Measurements from ENCODE around the gene COX8A. TPM values are rescaled to one million over a fixed set of nuclear protein-coding genes. Genes with fewer than 3 reads are reported as not detected.

The COX8A gene
- total RNA-seq, result 1,107 TPM
- long read RNA-seq, transcript COX8A-201 (2 exons, 507 nt), result major isoform, 552 of 578 reads
- long read RNA-seq, partial matches to known transcripts, result 25 of 578 reads
- long read RNA-seq, other reads (novel, unspliced or antisense), result 1 of 578 reads

- ATAC-seq (peak; percentile 95), DNase-seq (peak; percentile 96)
- intact Hi-C loops (cut with micrococcal nuclease), result no loop called here
Observed at GRCh38 chr11:63974259-63975143, at the start of gene COX8A. COX8A (plus strand) TSS chr11:63974620; CDS start chr11:63974681, 61 bp downstream.

GRCh38 chr11:63929616-63930015 is 44.8 kb upstream of the COX8A start:
- ATAC-seq, result no peak
- no peak for DNase-seq
- intact Hi-C loops (cut with micrococcal nuclease), result no loop called here

- ATAC-seq (no peak), DNase-seq (no peak)
- intact Hi-C loops (cut with micrococcal nuclease), result no loop called here
Observed at GRCh38 chr11:63931045-63931444, 43.4 kb upstream of the COX8A start.

- intact Hi-C loops (cut with micrococcal nuclease), result no loop called here
- ATAC-seq (no peak), DNase-seq (no peak)
Observed at GRCh38 chr11:63931876-63932275, 42.5 kb upstream of the COX8A start.

- DNase-seq (no peak), ATAC-seq (peak; percentile 16)
- intact Hi-C loops (cut with micrococcal nuclease), result no loop called here
Observed at GRCh38 chr11:63933459-63933858, 41.0 kb upstream of the COX8A start.

GRCh38 chr11:63937713-63938478 is 36.5 kb upstream of the COX8A start:
- intact Hi-C loops (cut with micrococcal nuclease), result no loop called here
- DNase-seq (no peak), ATAC-seq (peak; percentile 6)

GRCh38 chr11:63938479-63939396 is 35.7 kb upstream of the COX8A start, which contains the start of gene NAA40:
NAA40 (plus strand) TSS chr11:63939002; CDS start chr11:63939097, 95 bp downstream.
- intact Hi-C loops (cut with micrococcal nuclease), result no loop called here

GRCh38 chr11:63939397-63939891 is 35.0 kb upstream of the COX8A start:
- intact Hi-C loops (cut with micrococcal nuclease), result no loop called here
- ATAC-seq (peak; percentile 0), DNase-seq (no peak)

More at GRCh38 chr11:63938479-63939396, 35.7 kb upstream of the COX8A start, which contains the start of gene NAA40:
- DNase-seq (peak; percentile 94), ATAC-seq (peak; percentile 95)

- ATAC-seq, result no peak
- DNase-seq, result no peak
- intact Hi-C loops (cut with micrococcal nuclease), result no loop called here
Observed at GRCh38 chr11:63940786-63941185, 33.6 kb upstream of the COX8A start.

- DNase-seq, result no peak
- intact Hi-C loops (cut with micrococcal nuclease), result no loop called here
- no peak for ATAC-seq
Observed at GRCh38 chr11:63941901-63942300, 32.5 kb upstream of the COX8A start.

GRCh38 chr11:63942803-63943202 is 31.6 kb upstream of the COX8A start:
- intact Hi-C loops (cut with micrococcal nuclease), result no loop called here
- ATAC-seq (no peak), DNase-seq (no peak)

GRCh38 chr11:63944987-63945386 is 29.4 kb upstream of the COX8A start:
- intact Hi-C loops (cut with micrococcal nuclease), result no loop called here
- ATAC-seq, result peak; percentile 81

GRCh38 chr11:63945477-63946163 is 28.8 kb upstream of the COX8A start:
- ATAC-seq (peak; percentile 90), DNase-seq (peak; percentile 63)
- intact Hi-C loops (cut with micrococcal nuclease), result loop anchor here (2.0 kb wide), 1 partner anchor 105 kb away; no protein-coding TSS in a partner anchor

More at GRCh38 chr11:63944987-63945386, 29.4 kb upstream of the COX8A start:
- DNase-seq, result peak; percentile 71

- intact Hi-C loops (cut with micrococcal nuclease), result no loop called here
- ATAC-seq, result no peak
- no peak for DNase-seq
Observed at GRCh38 chr11:63951779-63952536, 22.5 kb upstream of the COX8A start.

GRCh38 chr11:63952570-63952969 is 21.9 kb upstream of the COX8A start:
- ATAC-seq, result no peak
- intact Hi-C loops (cut with micrococcal nuclease), result no loop called here
- no peak for DNase-seq

GRCh38 chr11:63958008-63958407 is 16.4 kb upstream of the COX8A start:
- intact Hi-C loops (cut with micrococcal nuclease), result no loop called here
- DNase-seq (no peak), ATAC-seq (no peak)

Data from left ventricle myocardium superior (tissue), 1 donor.